ENCODE measurements around the gene RGMB.

- no peak for TF ChIP-seq GABPA (IDR thresholded peaks at IDR 0.05 in 1 of 2, conservative IDR thresholded peaks at IDR 0.05 in 1 of 2)
- TF ChIP-seq CTCF (IDR thresholded peaks at IDR 0.05; ENCODE audit: low read depth, low read length, missing input control), result no peak
- TF ChIP-seq FOXA1 (IDR thresholded peaks at IDR 0.05), result no peak
- TF ChIP-seq TAF1 (conservative IDR thresholded peaks at IDR 0.05), result no peak
- TF ChIP-seq RXRA (IDR thresholded peaks at IDR 0.05), result no peak
- TF ChIP-seq MAX (IDR thresholded peaks at IDR 0.05), result no peak
- no peak for TF ChIP-seq RAD21 (IDR thresholded peaks at IDR 0.05)
- no peak for TF ChIP-seq JUND (IDR thresholded peaks at IDR 0.05)
Measured at GRCh38 chr5:98791001-98791519, 17.6 kb downstream of the RGMB start.
